HG03442 (cell line): ENCODE results near the gene VBP1.
"Not testable (repeated sequence)": the region's sequence is repeated elsewhere in the genome, so short reads cannot be mapped to it uniquely, and the experiment has no call there.

Experiments used
- ATAC-seq: cut with Tn5 transposase; IDR thresholded peaks from one replicate; pipeline ENCODE4 v1.9.1; 2021; ENCODE audit warnings: mild to moderate bottlenecking, moderate library complexity; ENCODE audit not compliant: unreplicated experiment

Gene VBP1

GRCh38 chrX:155263854-155264628 lies 47.8 kb downstream of the VBP1 start, which contains the start of gene RAB39B:
Gene RAB39B (minus strand): TSS chrX:155264491. CDS start chrX:155264288, 203 bp downstream.
- ATAC-seq: peak; percentile 95

DNA sequence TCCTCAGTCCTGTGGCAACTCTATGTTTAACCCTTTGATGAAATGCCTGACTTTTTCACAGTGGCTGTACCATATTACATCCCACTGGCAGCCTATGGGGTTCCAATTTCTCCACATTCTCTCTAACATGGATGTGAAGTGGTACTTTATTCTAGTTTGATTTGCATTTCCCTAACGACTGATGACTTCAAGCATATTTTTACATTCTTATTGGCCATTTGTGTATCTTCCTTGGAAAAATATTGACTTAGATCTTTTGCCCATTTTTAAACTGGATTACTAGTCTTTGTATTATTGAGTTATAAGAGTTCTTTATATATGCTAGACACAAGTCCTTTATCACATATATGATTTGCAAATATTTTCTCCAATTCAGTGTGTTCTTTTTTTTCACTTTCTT lies 50.2 kb downstream of the VBP1 start:
- ATAC-seq: no peak

GRCh38 chrX:155267995-155268394 lies 51.7 kb downstream of the VBP1 start:
- ATAC-seq: not testable (repeated sequence)

DNA sequence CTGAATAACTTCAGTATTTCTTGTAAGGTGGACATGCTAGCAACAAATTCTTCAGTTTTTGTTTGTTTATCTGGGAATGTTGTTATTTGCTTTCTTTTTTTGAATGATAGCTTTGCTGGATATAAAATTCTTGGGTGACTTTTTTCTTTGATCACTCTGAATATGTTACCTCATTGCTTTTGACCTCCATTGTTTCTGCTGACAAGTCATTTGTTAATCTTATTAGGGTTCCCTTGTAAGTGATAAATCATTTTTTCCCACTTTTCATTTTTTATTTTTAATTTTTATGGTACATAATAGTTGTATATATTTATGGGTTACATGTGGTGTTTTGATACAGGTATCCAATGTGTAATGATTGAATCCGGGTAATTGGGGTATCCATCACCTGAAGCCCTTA lies 54.7 kb downstream of the VBP1 start:
- no peak for ATAC-seq

DNA sequence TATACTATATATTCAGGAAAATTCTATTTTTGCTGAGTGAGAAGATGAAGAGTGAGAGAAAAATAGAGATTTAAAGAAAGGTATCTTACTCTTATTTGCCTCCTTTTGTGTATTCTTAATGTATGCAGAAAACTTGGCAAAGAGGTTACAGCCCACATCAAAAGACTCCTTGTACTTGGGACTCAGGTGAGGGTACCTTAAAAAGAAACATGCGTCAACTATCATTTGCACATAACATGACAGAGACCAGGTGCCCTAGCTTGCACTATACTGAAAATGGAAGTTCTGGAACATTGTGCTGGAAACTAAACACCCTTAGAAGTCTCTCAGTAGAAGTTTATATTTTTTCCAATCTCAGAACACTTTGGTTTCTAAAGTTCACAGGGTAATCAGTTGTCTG lies 63.6 kb downstream of the VBP1 start:
- no peak for ATAC-seq
